EH (cell line): Measurements from ENCODE around the gene RABGAP1L.
"Not testable (repeated sequence)": the region's sequence is repeated elsewhere in the genome, so short reads cannot be mapped to it uniquely, and the experiment has no call there.

Source experiments
- DNase-seq: peaks from one replicate; pipeline ENCODE4 v3.0.0-alpha.2; 2015; ENCODE audit warnings: low read depth

The RABGAP1L gene

GRCh38 chr1:174997041-174997440 is 837.7 kb downstream of the RABGAP1L start:
- no peak for DNase-seq

GRCh38 chr1:174998569-174999215 is 839.4 kb downstream of the RABGAP1L start:
- peak; percentile 58 for DNase-seq

DNA sequence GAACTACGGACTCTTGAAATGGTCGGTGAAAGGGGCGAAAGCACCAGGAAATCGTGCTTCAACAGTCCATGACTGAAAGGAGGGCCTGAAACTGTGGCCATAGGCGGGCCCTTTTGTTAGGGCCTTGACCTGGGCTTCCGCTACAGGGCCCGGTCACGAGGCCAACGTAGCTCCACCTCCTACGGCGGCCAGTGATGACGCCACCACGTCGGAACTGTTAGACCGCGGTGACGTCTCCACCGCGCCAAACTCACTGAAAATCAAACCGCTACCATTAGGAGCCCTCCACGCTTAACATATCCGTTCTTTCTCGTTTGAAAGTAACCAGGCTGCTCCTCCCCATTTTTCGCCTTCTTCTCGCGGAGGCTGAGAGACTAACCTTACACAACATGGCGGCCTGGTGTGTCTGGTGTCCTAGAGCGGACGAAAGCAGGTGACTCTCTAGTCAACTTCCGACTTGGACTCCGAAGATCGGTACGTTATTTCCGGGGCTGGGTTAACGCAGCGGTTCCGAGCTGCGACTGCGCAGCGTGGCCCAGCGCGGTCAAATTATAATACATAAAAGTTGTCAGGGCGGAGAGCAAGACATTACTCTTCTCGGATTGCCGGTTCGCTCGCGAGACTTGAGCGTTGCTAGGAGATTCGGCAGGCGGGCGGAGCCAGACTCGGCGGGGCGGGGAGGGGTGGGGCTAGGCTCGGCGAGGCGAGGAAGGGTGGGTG is 840.1 kb downstream of the RABGAP1L start:
- DNase-seq: peak; percentile 99

- DNase-seq: peak; percentile 50
Observed at GRCh38 chr1:174999936-175000696, 840.8 kb downstream of the RABGAP1L start, which contains the start of gene CACYBP. Gene CACYBP (plus strand): TSS chr1:174999947. CDS start chr1:175000181, 234 bp downstream.

GRCh38 chr1:175000697-175001187 is 841.4 kb downstream of the RABGAP1L start:
- DNase-seq: peak; percentile 22

GRCh38 chr1:175002910-175003517 is 843.7 kb downstream of the RABGAP1L start:
- no peak for DNase-seq

DNA sequence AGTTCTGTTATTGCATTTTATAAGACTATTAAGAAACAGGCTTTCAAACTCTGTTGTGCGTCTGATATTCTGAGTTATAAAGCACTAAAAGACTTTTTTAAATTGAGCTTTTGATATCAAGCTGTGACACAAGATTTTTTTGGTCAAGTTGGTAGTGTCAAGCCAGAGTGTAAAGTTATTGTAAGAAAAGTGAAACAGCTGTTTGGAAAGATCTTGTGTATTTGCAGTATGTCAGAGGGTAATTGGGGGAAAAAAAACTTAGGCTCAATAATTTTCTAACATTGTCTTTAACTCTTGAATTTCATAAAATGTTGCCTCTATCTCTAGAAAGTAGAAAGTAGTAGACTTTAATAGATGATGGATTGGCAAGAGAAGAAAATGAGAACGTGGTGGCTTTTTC is 844.2 kb downstream of the RABGAP1L start:
- no peak for DNase-seq

DNA sequence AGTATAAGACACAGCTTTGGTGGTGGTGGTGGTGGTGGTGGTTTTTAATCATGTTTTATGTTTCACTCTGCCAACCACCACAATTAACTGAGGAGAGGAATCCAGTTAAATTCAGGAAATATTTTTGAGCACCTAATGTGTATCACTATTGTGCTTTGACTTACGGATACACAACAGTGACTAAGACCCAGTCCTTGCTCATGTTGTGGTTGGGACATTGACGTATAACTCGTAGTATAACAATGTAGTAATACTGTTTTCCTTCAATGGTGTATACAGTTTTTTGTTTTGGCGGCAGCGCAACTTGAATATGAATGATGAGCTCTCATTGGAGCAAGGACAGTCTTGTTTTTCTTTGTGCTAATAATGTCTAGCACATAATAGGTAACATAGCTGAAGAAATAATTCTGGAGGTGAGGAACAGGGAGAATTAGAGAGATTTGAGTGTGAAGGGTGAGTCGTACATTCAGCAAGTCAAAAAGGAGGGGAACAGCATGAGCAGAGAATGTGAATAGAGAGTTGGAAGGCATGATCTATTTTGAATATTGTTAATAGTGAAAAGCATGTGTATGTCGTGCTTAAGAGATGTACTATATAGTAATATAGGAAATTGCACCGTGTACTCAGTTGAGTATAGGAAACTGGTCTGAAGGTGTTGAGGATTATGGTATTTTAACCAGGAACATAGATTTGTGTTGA is 845.9 kb downstream of the RABGAP1L start:
- no peak for DNase-seq

DNA sequence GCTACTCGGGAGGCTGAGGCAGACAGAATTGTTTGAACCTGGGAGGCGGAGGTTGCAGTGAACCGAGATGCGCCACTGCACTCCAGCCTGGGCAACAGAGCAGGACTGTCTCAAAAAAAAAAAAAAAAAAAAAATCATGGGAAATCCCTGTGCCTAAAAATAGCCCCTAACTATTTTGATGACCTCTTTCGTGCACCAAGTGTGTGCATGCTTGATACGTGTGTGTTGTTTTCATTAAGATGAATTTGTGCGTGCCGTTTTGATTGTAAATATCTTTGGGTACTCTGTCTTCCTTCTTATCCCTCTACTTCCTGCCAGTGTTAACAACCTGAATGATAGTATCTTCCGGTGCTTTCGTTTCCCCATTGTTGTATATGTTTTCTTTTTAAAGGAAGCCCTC is 850.2 kb downstream of the RABGAP1L start:
- no peak for DNase-seq

GRCh38 chr1:175013445-175013844 is 854.1 kb downstream of the RABGAP1L start:
- DNase-seq: no peak

DNA sequence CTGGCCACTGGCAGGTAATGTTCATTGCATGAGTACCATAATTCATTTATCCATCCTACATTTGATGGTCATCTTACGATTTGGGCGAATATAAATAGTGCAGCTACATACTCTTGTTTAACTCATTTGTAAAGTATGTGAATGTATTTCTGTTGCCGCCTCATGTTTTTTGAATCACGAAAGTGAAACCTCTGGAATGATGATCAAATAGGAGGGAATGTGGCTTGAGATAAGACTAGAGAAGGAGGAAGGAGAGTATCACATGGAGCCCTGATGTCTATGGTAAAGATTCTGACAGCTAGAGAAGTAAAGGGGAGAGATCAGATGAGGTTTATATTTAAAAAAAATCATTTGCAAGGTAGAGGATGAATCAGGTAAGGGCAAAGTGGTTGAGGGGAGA is 855.9 kb downstream of the RABGAP1L start:
- peak; percentile 89 for DNase-seq

- no peak for DNase-seq
Observed at GRCh38 chr1:175019524-175019923, 860.2 kb downstream of the RABGAP1L start.

GRCh38 chr1:175023043-175023921 is 864.0 kb downstream of the RABGAP1L start, which contains the start of gene MRPS14:
Gene MRPS14 (minus strand): TSS chr1:175023425. CDS start chr1:175023408, 17 bp downstream.
- peak; percentile 97 for DNase-seq

DNA sequence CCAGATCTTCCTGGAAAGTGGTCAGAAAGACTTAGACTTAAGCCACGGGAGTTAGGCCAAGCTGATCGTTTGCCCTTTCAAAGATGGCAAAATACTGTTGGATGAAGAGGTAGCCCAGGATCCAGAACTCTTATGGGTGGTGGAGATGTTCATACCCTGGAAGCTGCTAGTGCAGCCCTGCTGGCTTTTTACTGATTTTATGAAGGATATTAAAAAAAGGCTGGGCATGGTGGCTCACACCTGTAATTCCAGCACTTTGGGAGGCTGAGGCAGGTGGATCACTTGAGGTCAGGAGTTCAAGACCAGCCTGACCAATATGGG is 864.6 kb downstream of the RABGAP1L start:
- not testable (repeated sequence) for DNase-seq

DNA sequence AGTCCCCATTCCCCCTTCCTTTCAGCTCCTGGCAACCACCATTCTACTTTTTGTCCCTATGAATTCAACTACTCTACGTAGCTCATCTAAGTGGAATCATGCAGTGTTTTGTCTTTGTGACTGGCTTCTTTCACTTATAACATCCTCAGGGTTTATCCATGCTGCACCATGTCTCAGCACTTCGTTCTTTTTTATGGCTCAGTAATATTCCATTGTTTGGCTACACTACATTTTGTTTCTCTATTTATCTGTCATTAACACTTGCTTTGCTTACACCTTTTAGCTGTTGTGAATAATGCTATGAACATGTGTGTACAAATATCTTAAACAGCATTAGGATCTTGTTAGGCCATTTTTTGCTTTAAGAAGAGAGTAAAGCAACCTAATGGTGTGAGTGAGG is 865.5 kb downstream of the RABGAP1L start:
- no peak for DNase-seq

- DNase-seq: no peak
Observed at GRCh38 chr1:175033953-175034352, 874.6 kb downstream of the RABGAP1L start.

DNA sequence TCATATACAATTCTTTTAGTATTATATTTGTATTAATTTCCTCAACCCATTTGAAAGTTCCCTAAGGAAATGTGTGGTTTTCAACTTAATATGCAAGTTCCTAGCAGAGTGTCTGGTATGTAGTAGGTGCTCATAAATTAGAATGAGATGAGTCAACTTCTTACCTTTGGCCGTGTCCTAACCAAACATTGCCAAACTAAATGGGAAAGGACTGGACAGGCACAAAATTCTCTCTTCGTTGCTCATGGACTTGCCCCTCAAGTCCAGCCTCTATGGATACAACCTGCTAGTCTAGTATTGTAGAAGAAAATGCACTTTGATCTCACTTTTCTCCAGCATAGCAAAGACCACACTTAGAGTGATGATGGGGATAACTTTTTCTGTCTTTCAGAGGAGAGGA is 875.5 kb downstream of the RABGAP1L start:
- DNase-seq: no peak

DNA sequence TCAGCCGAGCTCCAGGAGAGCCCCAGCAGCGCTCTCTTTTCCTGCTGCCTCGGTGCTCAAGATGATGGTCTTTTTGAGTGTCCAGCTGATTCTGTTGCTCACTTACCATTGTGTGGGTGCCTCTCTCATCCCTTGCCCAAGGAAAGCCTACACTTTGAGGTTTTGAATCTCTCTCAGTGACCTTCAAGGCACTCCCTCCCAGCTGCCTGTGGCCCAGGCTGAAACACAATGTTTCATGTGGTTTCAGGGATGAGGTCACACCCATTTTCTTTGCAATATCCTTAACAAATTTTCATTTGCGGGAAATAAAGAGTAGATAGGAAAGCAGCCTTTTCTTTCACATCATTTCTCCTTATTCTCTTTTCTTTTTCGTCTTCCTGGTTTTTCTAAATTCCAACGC is 876.5 kb downstream of the RABGAP1L start:
- no peak for DNase-seq

GRCh38 chr1:175036476-175036875 is 877.2 kb downstream of the RABGAP1L start:
- DNase-seq: no peak

DNA sequence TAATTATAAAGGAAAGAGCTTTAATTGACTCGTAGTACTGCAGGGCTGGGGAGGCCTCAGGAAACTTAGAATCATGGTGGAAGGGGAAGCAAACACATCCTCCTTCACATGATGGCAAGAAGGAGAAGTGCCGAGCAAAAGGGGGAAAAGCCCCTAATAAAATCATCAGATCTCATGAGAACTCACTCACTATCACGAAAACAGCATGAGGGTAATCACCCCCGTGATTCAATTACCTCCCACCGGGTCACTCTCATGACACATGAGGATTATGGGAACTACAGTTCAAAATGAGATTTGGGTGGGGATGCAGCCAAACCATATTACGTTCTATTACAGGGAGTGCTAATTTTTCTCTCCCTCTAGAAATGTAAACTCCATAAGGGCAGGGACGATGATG is 878.1 kb downstream of the RABGAP1L start:
- no peak for DNase-seq
